COLO668 (cell line): ENCODE results near the gene TEX261.
"Not testable (repeated sequence)": the region's sequence is repeated elsewhere in the genome, so short reads cannot be mapped to it uniquely, and the experiment has no call there.

Experiments used
- DNase-seq: peaks from one replicate; lab custom pipeline; 2025; ENCODE audit not compliant: unreplicated experiment; lab: John Stamatoyannopoulos, UW

TEX261 gene

GRCh38 chr2:70994699-70995425 is at the start of gene TEX261:
Gene TEX261, minus strand, starts transcription at chr2:70994873. Its CDS starts 116 bp downstream, at chr2:70994757.
- DNase-seq = peak; percentile 95

- no peak for DNase-seq
These were observed 49.1 kb upstream of the TEX261 start for GRCh38 chr2:71043531-71044407.

GRCh38 chr2:71042287-71042686 is 47.6 kb upstream of the TEX261 start:
- no peak for DNase-seq

- DNase-seq = not testable (repeated sequence)
These were observed 41.6 kb upstream of the TEX261 start for GRCh38 chr2:71036296-71036695.

- peak; percentile 27 for DNase-seq
These were observed 29.0 kb upstream of the TEX261 start for GRCh38 chr2:71023553-71024243.

- not testable (repeated sequence) for DNase-seq
These were observed 26.7 kb upstream of the TEX261 start for GRCh38 chr2:71021394-71021793.

GRCh38 chr2:71019989-71020388 is 25.3 kb upstream of the TEX261 start:
- not testable (repeated sequence) for DNase-seq

GRCh38 chr2:71018625-71019024 is 24.0 kb upstream of the TEX261 start:
- no peak for DNase-seq

- DNase-seq = not testable (repeated sequence)
These were observed 17.1 kb upstream of the TEX261 start for GRCh38 chr2:71011786-71012185.

GRCh38 chr2:71008342-71008741 is 13.7 kb upstream of the TEX261 start:
- DNase-seq = no peak

GRCh38 chr2:71006955-71007799 is 12.5 kb upstream of the TEX261 start:
- DNase-seq = no peak

- DNase-seq = no peak
These were observed 11.7 kb upstream of the TEX261 start for GRCh38 chr2:71006323-71006722.

GRCh38 chr2:71005271-71006202 is 10.9 kb upstream of the TEX261 start:
- no peak for DNase-seq

GRCh38 chr2:71004857-71005256 is 10.2 kb upstream of the TEX261 start:
- DNase-seq = no peak

- DNase-seq = no peak
These were observed 9.5 kb upstream of the TEX261 start for GRCh38 chr2:71003966-71004755.

- DNase-seq = no peak
These were observed 8.7 kb upstream of the TEX261 start for GRCh38 chr2:71003396-71003795.

- peak; percentile 65 for DNase-seq
These were observed 7.4 kb upstream of the TEX261 start for GRCh38 chr2:71001981-71002570.

- DNase-seq = no peak
These were observed 6.9 kb upstream of the TEX261 start for GRCh38 chr2:71001592-71001927.
